GM21717 (cell line): ENCODE measurements around the gene RGS5.

Source experiments
- ATAC-seq: cut with Tn5 transposase; IDR thresholded peaks from one replicate; pipeline ENCODE4 v1.9.1; 2021; ENCODE audit warnings: mild to moderate bottlenecking, moderate library complexity; ENCODE audit not compliant: unreplicated experiment

RGS5 gene

DNA sequence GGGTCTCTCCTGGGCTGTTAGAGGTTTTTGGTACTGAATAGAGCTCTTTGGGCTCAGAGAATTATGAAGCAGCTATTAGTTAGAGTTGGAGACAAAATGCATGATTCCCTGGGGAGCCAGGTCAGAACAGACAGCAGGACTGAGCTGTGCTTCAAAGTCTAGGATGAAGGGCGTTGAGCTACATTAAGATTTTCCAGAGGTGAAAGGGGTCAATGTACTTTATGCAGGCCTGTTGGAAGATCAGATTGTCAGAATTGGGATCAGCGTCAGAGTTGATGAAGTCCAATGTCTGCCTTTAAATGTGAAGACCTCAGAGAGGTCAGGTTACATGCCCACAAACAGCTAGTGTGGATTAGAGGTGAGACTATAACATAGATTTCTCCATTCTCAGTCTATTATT, 53.8 kb downstream of the RGS5 start:
- no peak for ATAC-seq

DNA sequence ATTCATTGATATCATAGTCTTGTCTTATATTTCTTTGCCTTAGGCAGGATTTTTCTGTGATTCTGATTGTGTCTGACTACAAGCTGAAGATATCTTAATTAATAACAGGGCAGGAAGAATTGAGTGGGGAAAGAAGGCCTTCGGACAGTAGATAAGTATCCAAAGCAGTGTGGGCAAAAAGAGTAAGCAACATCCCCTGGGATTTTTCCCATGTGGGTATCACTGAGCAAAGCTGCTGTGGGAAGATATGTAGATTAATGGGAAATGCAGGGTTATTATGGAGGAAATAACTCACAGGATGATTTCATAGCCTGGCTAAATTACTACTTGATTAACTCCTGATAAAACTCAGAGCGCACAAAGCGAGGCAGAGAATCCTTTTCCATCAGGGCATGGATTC, 55.7 kb downstream of the RGS5 start:
- ATAC-seq = no peak

DNA sequence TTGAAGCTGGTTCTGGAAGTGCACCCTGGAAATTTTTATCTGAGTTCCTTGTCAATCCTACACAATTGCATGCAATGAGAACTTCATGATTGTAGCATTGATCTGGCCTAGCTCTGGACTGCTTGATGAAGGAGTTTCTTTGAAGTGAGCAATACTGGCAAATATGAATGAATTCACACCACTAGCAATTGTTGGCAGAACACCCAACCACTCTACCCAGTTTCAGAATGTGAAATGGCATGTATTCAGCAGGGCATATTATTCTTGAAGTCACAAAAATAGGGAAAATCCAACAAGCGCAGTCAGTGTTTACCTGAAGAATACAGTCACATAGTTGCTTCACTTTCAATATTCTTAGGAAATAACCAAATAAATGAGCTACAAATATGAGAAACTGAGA, 57.3 kb downstream of the RGS5 start:
- ATAC-seq = no peak

DNA sequence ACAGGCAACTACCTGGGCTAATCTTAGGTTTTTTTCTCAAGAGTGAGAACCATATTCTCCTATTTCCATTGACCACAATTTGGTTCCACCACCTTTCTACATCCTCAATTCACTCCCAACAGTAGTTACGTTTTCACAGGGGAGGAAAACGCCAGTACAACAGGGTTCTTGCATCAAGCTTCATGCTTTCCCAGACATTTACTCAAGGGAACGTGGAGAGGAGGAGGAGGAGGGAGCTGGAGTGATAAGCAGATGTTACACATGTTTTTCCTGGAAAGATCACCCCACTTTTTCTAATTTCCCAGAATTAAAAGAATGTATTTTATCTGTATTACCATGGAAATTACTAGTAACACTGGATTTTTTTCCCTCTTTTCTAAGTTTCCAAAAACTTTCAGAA, 58.3 kb downstream of the RGS5 start:
- no peak for ATAC-seq

DNA sequence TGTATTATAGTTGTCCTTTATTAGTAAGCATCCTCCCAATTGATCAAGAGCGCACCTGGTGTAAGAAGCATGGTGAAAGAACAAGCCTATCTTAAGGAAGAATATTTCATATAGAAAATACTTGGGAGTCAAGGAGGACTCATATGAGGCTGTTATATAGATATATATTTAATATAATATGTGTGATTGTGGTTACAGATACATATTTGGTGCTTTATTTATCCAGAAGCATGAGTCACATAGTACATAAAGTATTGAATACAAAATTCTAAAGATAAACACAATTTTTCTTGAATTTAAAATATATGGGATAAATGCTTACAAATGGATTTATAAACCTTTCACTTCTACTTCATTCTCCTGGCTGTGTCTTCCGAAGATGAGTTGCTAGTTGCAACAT, 60.6 kb downstream of the RGS5 start:
- no peak for ATAC-seq

DNA sequence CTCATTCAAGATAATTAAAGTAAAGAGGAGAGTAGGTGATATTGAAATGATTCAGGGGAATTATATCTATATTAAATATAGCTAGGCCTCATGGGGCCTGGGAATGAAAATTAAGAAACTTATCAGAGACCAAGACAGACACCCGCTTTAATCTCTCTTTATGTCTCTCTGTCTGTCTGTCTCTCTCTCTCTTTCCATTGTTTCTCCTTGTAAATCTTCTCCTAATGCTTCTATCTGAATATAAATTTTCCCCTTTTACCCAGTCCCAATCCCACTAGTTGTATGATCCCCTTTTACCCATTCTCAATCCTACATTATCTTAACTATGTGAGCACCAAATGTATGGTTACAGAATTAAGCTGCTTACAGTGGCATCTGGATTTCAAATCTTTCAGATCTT, 61.2 kb downstream of the RGS5 start:
- no peak for ATAC-seq

DNA sequence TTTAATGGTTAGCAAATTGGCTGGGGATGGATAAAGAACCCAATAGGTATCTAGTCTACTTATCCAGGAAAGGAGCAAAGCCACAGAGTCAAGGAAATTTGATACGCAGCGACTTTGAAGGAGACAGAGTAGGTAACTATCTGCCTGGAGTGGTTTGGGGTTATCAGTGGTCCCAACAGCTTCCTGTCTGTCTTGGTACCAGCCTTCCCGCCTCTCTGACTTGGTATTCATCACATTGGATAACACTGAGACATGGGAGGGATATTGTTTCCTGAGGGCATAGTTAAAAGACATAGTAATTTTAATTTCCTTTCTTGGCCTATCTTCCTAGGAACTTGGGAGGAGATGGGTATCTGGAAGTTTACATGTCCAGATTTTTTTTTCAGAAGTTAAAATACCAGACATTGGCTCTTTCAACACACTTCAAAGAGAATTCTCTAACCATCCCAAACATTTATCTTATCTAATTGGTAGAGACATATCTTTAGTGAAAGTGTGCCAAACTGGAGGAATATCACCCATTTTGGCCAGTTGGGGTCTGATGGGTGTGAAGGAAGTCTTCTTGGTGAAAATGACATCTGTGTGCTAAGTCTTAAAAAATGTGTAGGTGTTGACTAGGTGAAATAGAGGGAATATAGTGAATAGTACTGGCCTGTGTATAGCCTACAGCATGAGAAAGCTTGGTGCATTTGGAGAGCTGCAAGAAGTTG, 65.0 kb downstream of the RGS5 start:
- no peak for ATAC-seq

DNA sequence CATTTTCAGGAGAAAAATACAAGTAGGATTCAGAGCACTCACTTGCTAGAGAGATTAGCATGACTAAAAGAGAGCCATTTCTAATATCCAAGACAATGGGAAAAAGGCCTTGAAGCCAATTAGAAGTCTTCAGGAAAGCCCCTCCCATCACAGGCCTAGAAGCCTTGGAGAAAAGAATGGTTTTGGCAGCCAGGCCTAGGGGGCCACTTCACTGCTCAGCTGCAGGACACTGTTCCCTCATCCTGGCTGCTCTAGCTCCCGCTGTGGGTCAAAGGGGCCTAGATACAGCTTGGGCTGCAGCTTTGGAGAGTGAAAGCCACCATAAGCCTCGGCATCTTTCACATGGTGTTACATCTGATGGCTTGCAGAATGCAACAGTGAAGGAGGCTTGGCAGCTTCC, 70.7 kb downstream of the RGS5 start:
- ATAC-seq = no peak

DNA sequence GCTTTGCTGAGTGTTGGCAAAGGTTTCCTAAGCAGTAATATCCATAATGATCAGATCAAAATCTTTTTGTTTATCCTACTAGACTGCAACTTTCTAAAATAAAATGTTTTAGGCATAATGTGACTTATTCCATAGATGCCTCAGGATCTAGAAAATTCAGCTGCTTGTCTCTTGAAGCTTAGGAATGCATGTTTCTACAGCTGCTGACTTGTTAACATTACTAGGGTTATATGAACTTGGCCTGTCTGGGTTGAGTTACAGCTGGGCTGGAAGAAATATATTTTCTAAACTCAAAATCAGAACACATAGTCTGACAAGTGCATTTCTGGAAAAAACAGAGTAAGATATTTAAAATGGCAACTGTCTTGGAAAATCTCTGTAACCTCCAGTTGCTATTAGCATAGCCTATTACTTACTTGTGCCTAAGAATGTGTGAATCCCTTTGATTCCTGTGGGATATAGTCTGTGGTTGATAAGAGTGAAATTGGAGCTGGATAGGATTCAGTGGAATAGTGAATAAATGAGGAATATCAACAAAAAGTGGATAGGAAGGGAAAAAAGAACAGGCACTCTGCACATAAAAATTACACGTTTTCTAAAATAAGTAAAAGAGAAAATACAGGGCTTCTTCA, 72.4 kb downstream of the RGS5 start:
- ATAC-seq = no peak

DNA sequence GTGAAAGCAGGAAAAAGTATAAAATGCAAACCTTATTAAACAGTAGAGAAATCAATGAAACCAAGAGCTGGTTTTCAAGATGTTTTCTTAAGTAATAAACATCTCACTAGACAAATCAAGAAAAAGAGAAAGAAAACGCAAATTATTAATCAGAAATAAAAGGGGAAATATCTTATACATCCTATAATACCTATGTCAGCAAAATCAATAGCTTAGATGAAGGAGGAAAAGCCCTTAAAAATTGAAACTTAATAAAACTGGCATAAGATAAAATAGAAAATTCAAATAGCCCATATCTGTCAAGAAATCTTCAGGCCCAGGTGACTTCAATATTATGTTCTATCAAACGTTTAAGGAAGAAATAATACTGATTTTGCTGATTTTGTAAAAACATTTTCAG, 74.4 kb downstream of the RGS5 start:
- ATAC-seq = no peak

DNA sequence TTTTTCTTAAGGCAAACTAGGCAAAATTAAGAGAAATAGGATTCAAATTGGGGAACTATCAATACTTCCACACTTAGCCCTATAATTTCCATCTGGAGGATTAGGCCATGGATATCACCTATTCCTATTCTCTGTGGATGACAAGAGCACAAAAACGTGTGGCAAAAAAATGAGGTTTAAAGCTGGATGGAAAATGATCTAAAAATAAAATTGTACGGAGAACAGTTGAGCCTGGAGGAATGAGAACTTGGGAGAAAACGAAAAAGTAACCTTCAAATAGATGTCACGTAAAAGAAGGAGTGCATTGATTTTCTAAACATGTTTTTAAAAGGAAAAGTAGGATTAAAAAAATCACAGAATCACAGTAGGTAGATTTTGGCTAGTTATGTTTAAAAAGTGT, 77.9 kb downstream of the RGS5 start:
- no peak for ATAC-seq

DNA sequence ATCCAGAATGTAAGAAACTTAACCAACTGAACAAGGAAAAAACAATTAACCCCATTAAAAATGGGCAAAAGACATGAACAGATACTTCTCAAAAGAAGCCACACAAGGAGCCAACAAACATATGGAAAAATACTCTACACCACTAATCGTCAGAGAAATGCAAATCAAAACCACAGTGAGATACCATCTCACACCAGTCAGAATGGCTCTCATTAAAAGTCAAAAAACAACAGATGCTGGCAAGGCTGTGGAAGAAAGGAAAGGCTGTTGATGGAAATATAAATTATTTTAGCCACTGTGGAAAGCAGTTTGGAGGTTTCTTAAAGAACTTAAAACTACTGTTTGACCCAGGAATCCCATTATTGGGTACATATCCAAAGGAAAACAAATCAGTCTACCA, 82.3 kb downstream of the RGS5 start:
- no peak for ATAC-seq

DNA sequence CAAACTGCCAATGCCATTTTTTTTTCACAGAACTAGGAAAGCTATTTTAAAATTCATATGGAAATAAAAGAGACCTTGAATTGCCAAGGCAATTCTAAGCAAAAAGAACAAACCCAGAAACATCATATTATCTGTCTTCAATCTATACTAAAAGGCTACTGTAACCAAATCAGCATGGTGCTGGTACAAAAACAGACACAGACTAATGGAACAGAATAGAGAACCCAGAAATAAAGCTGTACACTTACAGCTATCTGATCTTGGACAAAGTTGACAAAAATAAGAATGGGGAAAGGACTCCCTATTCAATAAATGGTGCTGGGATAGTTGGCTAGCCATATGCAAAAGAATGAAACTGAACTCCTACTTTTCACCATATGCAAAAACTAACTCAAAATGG, 83.0 kb downstream of the RGS5 start:
- ATAC-seq = no peak

DNA sequence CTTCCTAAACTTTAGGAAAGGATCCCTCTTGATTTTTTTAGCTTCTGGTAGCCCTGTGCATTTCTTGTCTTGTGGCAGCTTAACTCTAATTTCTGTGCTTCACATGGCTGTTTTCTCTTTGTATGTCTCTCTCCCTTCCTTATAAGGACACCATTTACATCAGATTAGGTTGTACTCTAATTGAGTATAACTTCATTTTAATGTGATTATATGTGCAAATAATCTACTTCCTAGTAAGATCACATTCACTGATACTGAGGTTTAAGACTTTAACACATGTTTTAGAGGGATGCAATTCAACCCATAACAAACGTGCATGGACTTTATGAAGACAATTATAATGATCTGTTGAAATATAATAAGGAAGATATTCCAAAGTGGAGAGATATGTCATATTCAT, 86.8 kb downstream of the RGS5 start:
- no peak for ATAC-seq

DNA sequence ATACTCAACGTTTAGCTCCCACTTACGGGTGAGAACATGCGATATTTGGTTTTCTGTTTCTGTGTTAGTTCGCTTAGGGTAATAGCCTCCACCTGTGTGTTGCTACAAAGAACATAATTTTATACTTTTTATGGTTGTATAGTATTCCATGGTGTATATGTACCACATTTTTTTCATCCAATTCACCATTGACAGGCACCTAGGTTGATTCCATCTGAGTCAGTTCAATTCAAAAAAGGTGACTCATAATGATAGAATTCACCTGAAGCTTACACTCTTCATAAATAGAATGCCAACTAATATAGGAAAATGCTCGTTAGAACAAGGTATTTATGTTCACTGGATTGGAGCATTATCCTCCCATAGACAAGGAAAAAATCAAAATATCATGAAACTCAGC, 95.1 kb downstream of the RGS5 start:
- ATAC-seq = no peak

DNA sequence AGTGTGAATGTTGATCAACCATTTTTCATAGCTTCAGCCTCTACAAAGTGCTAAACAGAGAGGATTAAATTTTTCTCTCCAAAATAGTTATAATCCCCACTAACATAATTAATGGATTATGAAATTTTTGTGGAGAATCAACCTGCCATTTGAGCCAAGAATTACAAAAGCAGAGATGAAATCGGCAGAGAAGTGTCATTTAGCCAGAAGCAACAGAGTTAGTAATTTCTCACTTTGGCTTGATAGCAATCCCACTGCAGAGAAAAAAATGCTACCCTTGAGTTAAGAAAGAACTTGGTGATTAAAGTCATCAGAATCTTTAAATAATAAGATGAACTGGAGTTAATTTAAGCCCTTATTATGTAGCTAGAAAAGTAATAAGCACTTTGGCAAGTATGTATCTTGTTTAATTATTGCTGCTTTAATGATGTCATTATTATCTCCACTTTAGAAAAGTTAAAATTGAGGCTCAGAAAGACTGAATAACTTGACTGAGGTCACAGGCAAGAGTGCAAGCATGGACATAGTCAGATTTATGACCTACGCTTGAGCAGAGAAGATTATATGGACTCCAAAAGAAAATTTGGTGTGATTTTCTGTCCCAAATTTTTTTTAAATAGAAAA, 96.2 kb downstream of the RGS5 start:
- ATAC-seq = no peak

DNA sequence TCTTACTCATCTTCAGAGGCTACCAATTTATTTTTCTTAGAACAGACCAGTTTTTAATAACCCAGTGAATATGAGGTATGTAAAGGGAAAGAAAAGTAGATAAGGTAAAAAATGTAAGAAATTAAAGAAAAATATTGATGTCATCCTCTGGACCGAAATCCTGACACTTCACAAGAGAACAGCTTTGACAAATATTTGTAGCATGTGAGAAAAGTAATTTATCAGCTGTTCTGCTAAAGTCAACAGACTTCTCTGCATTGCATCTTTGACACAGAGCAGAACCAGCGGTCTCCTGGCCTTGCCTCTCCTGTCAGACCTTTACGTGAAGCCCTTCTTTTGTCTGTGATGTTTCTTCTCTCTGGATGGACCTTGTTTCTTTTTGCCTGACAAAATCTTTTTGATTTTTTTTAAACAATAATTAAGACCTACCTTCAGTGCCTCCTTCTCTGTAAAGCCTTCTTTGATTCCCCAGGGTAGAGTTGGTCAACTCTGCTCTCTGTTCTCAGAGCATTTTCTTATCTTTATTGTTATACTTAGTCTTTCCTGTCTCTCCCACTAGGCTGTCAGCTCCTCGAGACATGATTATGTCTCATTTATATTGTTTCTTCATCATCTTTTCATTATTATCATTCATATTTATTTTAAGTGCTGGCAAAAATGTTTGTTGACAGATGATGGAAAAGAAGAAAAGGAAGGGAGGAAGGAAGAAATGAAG, 98.2 kb downstream of the RGS5 start:
- no peak for ATAC-seq

DNA sequence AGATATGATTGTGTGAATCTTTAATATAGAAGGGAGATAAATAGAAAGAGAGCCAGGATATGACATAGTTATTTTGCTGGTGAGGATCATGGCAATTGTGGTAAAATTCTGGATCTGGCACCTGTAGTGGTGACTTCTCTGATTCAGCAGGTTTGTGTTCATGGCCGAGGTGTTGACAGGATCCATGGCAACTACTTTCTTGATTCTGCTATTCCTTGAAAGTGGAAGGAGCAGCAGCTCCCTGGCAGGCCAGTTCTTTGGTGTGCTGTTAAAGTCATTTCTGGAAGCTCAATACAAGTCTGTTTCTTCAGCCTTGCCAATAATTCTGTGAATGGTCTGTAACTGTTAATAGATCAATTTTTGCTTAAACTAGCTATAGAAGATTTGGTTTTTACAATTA, 100.1 kb downstream of the RGS5 start:
- no peak for ATAC-seq

DNA sequence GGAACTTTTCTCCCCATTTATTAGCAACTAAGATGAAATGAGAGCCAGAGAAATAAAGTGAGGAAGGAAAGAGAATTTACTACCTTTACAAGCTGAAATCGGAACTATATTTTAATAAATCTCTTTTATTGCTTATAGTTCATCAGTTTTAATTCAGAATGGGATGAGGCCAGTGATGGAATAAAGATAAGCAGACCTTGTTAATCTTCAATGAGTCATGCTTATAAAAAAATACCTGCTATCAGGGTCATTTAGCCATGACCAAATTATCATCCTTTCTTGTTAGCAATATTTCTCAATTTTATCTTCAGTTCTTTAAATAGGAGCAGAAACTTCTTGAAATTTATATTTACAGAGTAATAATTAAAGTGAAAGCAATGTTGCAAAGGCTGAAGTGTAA, 107.5 kb downstream of the RGS5 start:
- no peak for ATAC-seq

DNA sequence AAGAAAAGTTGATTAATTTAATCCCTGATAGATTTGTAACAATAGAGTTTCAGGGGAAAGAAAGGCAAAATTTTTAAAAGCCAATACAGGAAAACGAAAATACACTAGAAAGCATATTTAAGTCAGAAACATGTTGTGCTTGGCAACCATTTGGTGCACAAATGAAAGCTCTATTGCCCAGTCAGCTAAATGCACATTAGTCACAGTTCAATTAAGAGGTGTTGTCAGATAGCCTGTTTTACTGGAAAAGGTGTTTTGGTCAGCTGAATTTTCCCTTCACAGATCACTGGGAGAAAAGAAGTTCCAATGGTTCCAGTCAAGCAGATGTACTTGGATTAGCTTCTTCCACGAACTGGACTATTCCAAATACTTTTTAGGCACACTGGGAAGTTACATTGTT, 108.1 kb downstream of the RGS5 start:
- ATAC-seq = no peak

DNA sequence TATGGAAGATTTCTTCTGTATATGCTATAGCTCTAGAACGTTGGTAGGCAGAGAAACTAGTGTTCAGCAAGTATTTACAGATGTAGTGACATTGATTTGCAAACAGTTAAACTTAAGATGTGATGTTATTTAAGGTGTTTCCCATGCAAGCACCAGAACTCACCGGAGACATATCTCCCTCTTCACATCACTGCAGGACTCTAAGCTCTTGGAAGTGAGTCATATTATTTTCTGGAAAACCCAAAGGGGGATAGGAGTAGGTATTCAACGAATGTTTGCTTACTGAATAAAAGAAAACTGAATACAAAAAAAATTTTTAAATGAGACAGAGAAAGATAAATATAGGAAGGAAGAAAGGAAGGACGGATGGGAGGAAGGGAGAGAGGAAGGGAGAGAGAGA, 108.5 kb downstream of the RGS5 start:
- ATAC-seq = no peak

DNA sequence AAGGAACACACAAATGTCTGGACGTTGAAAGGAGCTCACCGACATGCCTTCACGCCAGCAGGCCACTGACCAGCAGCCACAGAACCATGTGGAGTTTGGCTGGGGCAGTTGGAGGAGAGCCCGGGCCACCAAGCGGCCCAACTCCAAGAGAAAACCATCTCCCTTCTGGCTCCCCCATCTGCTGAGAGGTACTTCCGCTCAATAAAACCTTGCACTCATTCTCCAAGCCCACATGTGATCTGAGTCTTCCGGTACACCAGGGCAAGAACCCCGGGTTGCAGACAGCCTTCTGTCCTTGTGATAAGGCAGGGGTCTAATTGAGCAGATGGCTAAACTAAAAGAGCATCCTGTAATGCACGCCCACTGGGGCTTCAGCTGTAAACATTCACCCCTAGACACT, 109.1 kb downstream of the RGS5 start:
- ATAC-seq = no peak
